GM19351 (cell line): ENCODE data around the gene IL3RA.
"Not testable (repeated sequence)": the region's sequence is repeated elsewhere in the genome, so short reads cannot be mapped to it uniquely, and the experiment has no call there.

Experiments used
- ATAC-seq: cut with Tn5 transposase; IDR thresholded peaks from one replicate; pipeline ENCODE4 v1.9.1; 2021; ENCODE audit warnings: mild to moderate bottlenecking, moderate library complexity; ENCODE audit not compliant: unreplicated experiment

Gene IL3RA

DNA sequence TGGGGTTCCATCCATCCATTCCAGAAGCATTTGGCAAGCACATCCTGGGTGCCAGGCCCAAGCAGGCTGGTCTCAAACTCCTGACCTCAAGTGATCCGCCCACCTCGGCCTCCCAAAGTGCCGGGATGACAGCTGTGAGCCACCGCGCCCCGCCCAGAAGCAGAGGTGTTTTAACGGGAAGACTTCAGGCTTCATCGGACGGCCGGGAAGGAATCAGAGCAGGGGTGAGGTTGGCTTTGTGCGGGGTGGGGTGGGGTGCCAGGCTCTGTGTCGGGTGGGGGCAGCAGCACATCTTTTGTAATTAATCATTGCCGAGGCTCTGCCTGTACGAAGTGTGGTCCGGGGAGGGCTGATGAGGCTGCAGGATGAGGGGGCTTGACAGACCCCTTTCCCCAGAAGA, 60.4 kb downstream of the IL3RA start:
- no peak for ATAC-seq

DNA sequence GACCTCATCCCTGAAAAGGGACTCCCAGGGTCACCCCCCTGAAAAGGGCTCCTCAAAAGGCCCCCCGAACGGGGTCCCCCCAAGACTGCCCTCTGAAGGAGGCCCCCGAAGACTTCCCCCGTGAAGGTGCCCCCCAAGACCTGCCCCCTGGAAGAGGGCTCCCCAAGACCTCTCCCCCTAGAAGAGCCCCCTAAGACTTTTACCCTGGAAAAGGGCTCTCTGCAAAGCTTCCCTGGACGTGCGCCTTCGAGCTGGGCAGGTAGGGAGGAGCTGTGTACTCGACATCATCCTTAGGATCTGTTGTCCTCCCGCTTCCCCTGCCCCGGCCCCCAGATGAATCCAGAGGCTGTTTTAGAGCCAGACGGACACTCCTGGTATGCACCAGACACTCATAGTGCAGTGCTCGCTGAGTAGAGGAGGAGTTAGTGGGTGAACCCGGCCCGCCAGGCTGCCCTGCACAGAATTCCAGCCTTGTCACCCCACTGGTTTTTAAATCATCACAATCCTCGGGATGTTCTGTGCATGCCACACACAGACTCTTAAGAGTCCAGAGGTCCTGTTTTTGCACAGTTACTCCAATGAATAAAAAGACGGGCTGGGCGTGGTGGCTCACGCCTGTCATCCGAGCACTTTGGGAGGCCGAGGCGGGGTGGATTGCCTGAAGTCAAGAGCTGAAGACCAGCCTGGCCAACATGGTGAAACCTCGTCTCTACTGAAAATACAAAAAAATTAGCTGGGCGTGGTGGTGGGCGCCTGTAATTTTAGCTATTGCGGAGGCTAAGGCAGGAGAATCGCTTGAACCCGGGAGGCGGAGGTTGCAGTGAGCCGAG, 61.1 kb downstream of the IL3RA start:
- no peak for ATAC-seq

DNA sequence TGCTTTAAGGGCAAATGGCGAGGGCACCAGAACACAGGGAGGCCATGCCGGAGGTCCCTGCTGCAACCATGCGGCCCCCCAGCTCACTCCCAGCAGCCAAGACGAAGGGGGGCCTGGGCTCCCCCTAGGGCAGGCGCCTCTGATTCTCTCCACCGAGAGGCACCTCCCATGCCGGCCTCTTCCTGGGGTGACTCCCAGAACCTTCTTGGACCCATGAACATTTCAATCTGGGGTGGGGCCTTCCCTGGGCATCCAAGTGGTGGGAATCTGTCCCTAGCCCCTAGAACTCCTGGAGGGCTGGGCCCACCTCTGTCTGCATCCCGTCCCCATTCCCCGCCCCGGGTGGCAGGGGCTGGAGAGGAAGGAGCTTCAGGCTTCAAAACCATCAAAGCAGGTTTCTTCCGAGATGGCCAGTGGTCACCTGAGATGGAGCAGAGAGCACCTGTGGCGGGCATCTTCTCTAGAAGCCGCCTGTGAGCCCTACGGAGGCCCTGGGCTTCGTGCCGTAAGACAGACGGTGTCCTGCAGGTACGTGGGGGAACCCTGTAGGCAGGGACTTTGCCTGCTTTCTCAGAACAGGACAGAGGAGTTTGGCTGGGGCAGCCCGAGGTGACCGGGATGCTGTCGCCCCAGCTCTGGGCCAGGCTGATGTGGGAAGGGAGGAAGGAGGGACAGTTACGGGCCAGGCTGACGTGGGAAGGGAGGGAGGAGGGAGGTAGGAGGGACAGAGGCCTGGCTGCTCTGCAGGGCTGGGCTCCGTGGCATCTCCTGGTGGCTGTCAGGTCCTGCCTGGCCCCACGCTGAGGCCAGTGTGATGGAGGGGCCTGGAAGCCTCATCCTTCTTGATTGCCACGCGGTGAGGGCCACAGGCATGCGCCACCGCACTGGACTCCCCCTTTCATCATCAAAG, 62.1 kb downstream of the IL3RA start:
- ATAC-seq: no peak

DNA sequence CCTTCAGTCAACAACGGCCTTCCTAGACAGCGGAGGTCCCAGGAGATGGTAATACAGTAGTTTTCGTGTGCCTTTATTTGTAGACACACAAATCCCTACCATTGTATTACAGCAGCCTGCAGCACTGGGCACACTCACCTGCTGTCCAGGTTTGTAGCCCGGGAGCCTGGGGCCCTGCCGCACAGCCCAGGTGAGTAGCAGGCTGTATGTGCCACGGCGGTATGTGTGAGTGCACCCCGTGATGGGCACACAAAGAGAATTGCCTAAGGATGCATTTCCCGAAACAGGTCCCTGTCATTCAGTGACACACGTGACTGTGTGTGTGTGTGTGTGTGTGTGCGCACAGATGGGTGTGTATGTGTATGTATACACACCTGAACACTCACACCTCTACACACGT, 63.5 kb downstream of the IL3RA start:
- no peak for ATAC-seq

DNA sequence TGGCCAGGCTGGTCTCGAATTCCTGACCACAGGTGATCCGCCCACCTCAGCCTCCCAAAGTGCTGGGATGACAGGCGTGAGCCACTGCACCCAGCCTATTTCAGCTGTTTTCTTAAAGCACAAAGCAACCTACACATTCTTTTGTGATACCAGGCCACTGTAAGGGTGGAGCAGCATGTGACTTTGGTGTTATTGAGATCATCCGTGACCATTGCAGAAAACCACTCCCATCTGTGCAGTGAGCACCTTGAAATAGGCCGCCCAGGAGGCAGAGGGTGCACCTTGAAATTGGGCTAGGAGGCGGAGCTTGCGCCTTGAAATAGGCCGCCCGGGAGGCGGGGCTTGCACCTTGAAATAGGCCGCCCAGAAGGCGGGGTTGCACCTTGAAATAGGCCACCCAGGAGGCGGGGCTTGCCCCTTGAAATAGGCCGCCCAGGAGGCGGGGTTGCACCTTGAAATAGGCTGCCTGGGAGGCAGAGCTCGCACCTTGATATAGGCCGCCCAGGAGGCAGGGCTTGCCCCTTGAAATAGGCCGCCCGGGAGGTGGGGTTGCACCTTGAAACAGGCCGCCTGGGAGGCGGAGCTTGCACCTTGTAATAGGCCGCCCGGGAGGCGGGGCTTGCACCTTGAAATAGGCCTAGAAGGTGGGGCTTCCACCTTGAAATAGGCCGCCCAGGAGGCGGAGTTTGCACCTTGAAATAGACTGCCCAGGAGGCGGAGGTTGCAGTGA, 64.3 kb downstream of the IL3RA start:
- ATAC-seq: no peak

DNA sequence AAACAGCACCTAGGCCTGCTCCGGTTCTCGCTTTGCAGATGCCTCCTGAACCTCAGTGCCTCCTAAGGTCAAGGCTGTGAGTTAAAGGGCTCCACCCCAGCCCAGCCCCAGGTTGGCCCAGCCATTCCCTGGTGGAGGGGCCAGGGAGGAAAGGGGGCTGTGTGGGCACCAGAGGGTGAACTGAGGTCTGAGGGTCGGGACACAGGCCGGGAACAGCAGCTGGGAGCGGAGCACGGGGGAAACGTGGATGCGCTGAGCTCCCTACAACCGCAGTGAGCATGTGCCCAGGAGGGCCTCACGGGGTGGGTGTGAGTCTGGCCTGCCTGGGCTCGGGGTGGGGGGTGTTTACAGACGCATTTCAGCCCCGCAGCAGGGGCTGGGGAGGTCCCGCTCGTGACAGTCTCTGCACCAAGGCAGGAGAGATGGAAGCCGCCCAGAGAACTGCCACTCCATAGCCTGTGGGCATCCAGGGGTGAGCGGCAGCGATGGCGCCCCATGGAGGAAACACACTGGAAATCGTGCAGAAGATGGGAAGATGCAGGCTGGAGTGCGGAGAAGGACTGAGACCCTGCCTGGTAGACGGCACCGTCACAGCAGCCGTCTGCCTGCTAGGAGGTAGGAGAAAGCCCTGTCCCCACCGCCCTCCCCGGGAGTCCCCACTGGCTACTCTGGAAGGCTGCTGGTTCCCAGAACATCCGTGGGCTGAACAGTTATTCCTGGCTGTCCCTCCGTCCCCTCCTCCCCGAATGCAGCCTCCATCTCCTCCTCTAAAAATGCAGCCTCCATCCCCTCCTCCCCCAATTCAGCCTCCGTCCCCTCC, 65.2 kb downstream of the IL3RA start:
- no peak for ATAC-seq

DNA sequence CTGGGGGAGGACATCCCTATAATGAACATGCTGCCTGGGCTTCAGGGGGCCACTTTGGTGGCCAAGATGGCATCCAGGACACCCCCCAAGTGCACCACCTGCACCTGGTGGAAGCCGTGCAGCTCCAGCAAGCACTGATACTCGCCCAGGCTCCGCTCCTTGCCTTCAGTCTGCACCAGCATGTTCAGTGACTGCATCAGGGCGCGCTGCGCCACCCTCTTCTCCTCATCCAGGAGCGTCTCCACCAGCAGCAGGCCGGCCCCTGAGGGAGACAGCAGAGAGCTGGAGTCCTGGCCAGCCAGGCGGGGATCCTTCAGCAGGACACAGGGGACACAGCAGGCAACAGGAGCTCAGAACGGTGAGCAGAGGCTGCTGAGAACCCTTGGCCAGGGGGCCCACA, 66.6 kb downstream of the IL3RA start:
- ATAC-seq: no peak

DNA sequence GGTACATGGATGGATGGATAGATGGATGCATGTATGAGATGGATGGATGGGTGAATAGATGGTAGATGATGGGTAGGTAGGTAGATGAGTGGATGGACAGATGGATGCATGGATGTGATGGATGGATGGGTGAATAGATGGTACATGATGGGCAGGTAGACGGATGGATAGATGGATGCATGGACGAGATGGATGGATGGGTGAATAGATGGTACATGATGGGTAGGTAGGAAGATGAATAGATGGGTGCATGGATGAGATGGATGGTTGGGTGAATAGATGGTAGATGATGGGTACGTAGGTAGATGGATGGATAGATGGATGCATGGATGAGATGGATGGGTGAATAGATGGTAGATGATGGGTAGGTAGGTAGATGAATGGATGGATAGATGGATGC, 67.3 kb downstream of the IL3RA start:
- ATAC-seq: not testable (repeated sequence)

DNA sequence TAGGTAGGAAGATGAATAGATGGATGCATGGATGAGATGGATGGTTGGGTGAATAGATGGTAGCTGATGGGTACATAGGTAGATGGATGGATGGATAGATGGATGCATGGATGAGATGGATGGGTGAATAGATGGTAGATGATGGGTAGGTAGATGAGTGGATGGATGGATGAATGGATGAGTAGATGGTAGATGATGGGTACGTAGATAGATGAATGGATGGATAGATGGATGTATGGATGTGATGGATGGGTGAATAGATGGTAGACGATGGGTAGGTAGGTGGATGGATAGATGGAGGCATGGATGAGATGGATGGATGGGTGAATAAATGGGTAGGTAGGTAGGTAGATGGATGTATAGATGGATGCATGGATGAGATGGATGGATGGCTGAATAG, 69.2 kb downstream of the IL3RA start:
- not testable (repeated sequence) for ATAC-seq

DNA sequence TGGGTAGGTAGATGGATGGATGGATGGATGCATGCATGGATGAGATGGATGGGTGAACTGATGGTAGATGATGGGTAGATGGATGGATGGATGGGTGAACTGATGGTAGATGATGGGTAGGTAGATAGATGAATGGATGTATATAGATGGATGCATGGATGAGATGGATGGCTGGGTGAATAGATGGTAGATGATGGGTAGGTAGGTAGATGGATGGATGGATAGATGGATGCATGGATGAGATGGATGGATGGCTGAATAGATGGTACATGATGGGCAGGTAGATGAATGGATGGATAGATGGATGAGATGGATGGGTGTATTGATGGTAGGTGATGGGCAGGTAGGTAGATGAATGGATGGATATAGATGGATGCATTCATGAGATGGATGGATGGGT, 70.5 kb downstream of the IL3RA start:
- ATAC-seq: no peak

DNA sequence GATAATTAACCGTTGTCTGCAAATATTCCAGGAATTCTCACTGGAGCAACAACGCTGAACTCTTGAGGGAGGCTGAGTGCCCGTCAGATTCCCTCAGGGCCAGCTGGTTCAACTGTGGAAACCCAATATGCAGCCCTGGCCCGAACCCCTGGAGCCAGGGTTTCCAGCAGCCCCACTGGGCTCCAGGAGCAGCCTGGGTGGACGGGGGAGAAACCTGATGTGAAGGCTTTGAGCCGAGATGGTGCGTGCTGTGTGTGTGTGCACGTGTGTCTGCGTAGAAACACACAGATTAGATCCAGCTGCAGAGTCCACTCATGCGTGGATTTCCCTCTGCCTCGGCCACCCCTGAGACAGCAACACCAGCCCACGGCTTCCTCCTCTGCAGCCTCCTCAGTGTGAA, 74.7 kb downstream of the IL3RA start:
- no peak for ATAC-seq

DNA sequence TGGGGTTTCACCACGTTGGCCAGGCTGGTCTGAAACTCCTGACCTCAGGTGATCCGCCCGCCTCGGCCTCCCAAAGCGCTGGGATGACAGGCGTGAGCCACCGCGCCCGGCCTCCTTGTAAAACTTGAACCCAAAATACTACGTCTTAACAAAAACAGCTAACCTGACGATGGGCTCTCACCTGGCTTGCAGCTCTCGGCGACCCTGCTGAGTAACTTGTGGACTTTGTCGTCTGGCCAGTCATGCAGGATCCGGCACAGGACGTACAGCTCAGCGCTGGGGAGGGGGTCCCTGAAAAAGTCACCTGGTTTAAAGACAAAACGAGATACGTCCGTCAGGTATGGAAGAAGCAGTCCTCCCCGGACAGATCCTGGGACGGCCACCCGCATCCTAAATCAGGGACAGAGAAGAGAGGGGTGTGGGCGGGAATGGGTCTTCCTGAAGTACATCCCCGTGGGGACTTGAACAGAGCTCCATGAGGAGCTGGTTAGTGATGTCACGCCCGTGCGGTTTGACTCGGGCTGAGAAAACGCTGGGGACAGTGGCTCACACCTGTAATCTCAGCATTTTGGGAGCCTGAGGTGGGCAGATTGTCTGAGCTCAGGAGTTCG, 76.1 kb downstream of the IL3RA start:
- ATAC-seq: no peak

DNA sequence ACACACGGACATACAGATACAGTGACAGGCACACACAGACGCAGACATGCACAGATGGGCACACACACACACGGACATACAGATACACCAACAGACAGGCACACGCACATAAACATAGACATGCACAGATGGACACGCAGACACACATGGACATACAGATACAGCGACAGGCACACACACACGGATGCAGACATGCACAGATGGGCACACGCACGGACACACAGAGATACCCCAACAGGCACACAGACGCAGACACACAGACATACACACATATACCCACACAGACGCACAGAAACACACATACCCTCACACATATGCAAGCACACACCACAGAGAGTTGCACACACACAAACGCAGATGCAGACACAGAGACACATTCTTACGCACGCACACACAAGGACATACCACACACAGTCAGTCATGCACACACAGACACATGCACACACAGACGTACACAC, 79.8 kb downstream of the IL3RA start:
- no peak for ATAC-seq

DNA sequence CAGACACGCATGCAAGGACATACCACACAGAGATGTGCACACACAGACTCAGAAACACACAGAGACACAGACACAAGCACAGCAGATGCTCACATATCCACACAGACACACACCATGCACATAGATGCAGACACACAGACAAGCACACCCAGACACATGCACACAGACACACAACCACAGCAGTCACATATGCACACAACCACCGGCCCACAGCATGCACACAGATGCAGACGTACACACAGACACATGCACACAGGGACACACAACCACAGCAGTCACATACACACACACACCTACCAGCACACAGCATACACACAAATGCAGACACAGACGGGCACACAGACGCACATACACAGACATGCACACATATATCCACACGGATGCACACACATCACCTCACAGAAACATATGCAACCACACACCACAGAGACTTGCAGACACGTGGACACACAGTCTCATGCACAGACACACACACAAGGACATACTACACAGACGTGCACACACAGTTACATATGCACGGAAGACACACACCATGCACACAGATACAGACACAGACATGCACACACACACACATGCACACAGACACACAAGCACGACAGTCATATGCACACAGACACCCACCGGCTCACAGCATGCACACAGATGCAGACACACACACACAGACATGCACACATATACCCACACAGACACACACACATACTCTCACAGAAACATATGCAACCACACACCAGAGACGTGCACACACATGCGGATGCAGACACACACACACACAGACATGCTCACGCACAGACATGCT, 80.6 kb downstream of the IL3RA start:
- ATAC-seq: no peak

DNA sequence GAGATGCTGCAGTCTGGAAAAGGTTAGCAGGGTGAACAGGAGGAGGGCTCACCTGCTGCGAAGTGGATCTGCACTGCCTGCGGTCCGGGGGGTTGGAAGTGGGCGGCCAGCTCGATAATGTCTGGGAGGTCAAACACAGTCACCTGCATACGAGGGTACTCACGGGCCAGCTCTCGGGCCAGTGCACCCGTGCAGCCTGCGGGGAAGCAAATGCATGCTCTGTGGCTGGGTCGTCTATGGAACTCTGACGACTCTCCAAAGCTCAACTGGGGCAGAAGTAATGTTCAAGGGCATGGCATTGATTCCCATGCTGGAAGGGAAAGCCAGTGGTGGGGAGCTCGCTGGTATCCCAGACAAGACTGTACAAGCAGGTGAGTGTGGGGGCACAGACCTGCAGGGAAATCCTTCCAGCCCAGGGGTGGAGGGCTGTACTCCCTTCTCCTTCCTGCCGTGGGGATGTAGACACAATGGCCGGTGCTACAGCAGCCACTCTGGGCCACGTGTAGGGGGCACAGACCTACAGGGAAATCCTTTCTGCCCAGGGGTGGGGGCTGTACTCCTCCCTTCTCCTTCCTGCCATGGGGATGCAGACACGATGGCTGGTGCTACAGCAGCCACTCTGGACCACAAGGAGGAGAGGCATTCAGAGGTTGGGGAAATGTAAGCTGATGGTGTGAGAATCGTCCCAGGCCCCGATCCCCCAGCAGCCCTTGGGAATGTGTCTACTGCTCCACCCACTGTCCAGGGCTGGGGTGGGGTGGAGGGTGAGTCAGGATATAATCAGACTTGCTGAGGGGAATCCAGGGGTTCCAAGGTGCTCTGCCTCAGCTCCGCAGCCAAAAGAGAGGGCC, 81.6 kb downstream of the IL3RA start:
- no peak for ATAC-seq

DNA sequence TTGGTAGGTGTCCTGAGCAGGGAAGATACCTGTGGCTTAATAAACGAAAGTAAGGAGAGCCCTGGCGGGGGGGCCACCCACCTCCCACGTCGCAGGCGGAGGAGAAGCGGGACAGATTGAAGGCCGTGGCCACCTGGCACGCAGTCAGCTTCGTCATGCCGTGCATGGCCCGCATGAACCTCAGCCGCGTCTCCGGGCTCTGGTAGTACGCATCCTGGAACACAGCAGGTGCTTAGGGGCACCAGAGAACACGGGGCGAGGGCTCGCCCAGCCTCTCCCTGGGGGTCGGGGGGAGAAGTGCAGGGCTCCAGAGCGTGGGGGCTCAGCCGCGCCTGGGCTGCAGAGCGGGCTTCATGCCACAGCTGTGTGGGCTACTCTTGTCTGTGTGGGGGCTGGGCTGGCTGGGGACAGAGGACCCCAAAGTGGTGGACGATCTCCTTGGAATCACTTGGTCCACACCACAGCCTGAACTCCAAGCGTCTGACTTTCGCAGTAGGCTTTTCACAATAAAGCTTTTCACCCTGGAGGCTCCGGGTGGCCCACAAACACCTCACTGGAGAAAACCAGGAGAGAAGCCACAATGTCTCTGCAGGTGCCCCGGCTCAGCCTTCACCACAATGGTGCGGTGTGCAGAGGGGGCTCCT, 82.4 kb downstream of the IL3RA start:
- ATAC-seq: no peak

DNA sequence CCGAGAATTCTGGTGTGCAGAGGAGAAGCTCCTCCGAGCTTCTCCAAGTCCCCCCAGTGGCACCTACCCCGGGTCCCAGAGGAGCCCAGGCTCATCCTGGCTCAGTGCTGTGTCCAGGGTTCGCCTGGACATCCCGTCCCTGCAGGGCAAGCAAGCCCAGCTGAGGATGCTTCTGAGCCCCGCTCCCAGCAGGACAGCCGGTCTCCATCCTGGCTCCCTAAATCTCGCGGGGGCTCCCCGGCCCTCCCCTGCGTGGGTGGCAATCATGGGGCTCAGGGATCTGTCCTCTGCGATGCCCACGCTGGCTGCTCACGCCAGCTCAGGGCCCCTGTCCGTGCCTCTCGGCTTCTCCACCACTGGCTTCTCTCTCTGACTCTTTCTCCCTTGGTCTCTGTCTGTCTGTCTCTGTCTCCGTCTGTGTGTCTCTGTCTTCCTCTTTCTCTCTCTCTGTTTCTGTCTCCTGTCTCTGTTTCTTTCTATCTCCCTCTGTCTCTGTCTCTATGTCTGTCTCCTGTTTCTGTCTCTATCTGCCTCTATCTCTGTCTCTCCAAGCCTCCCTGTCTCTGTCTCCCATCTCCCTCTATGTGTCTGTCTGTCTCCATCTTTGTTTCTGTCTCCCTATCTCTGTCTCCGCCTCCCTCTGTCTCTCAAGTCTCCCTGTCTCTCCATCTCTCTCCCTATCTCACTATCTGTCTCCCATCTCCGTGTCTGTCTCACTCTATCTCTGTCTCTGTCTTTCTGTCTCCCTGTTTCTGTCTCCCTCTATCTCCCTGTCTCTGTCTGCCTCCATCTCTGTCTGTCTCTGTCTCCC, 83.2 kb downstream of the IL3RA start:
- no peak for ATAC-seq
